Lung (tissue), 16 donors: ENCODE measurements around the gene JOSD2. TPM values are rescaled to one million over a fixed set of nuclear protein-coding genes. Genes with fewer than 3 reads are reported as not detected.

Source experiments
- ATAC-seq: fragments of 200-7000 bp; cut with Tn5 transposase; one replicate; pipeline ENCODE4 v1.9.1; 2020; ENCODE audit warnings: moderate number of reproducible peaks; ENCODE audit not compliant: insufficient read depth, low FRiP score
- DNase-seq, 3 donors: peaks; one replicate each; pipeline ENCODE4 v3.0.0-alpha.2; 2013 to 2017
- H3K27ac ChIP-seq, 2 donors: one replicate each; pipeline ENCODE4 v1.5.1; 2013; ENCODE audit warnings: mild to moderate bottlenecking in 2 of 2, moderate library complexity in 2 of 2, control low read depth in 1 of 2, inconsistent platforms in 1 of 2, low read depth in 1 of 2, low read length in 1 of 2
- H3K27me3 ChIP-seq, 3 donors: one replicate each; pipeline ENCODE4 v1.5.1; 2013; ENCODE audit warnings: low read length in 2 of 3; ENCODE audit not compliant: control insufficient read depth in 3 of 3, insufficient read depth in 3 of 3
- H3K36me3 ChIP-seq, 4 donors: one replicate each; pipeline ENCODE4 v1.5.1; 2013; ENCODE audit warnings: low read length in 4 of 4, mild to moderate bottlenecking in 1 of 4, moderate library complexity in 1 of 4; ENCODE audit not compliant: control insufficient read depth in 4 of 4, insufficient read depth in 4 of 4
- H3K4me1 ChIP-seq, 5 donors: one replicate each; pipeline ENCODE4 v1.5.1; 2013; ENCODE audit warnings: low read length in 5 of 5, mild to moderate bottlenecking in 2 of 5, moderate library complexity in 1 of 5; ENCODE audit not compliant: control insufficient read depth in 5 of 5, insufficient read depth in 5 of 5
- H3K4me3 ChIP-seq: one replicate; pipeline ENCODE4 v1.5.1; 2013; ENCODE audit warnings: mild to moderate bottlenecking, control low read depth, moderate library complexity
- H3K9ac ChIP-seq, 2 donors: one replicate each; pipeline ENCODE4 v1.5.1; 2013; ENCODE audit warnings: low read length in 2 of 2, control low read depth in 1 of 2; ENCODE audit not compliant: insufficient read depth in 1 of 2
- H3K9me3 ChIP-seq, 4 donors: one replicate each; pipeline ENCODE4 v1.5.1; 2013; ENCODE audit warnings: low read length in 3 of 4, mild to moderate bottlenecking in 1 of 4, moderate library complexity in 1 of 4; ENCODE audit not compliant: control insufficient read depth in 4 of 4, insufficient read depth in 3 of 4
- WGBS, 2 donors: extraction: QIAGEN DNeasy Blood & Tissue Kit; methylation state at CpG; one replicate each; pipeline ENCODE4 v1.1.7; 2013; 5-methylcytosine and 5-hydroxymethylcytosine counted together
- long read RNA-seq, 5 donors: transcript quantifications; one replicate each; lab custom pipeline, GENCODE V29; 2026
- polyA plus RNA-seq, 2 donors: library from polyadenylated mRNA; stranded (reverse); fragments of 200-250 nt; gene quantifications; one replicate each; pipeline ENCODE4 v1.2.1, GENCODE V29; 2013
- total RNA-seq, 2 donors: library from RNA; depleted of rRNA in 1 of 2; stranded (reverse); fragments of >200 nt in 1 of 2; gene quantifications; one replicate each; pipeline ENCODE4 v1.2.1, GENCODE V29; 2014 to 2021
- TF ChIP-seq, protein P1 (sequence below): IDR thresholded peaks from 2 replicates; pipeline ENCODE4 v1.5.1; 2012; ENCODE audit warnings: mild to moderate bottlenecking; ENCODE audit errors: control extremely low read depth, extremely low read depth
- donor health status: control.
- donor health status: control.
- donor health status: Bipolar disorder and iron deficiency.
- donor health status: healthy.
- donor health status: DM: yes; HTN: yes; CAD: no.

The JOSD2 gene, protein sequence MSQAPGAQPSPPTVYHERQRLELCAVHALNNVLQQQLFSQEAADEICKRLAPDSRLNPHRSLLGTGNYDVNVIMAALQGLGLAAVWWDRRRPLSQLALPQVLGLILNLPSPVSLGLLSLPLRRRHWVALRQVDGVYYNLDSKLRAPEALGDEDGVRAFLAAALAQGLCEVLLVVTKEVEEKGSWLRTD
- 10 to 100 TPM in 1 of 2 donors, 1 to 10 TPM in 1; 9.8 to 66.9 TPM for total RNA-seq
- 10 to 100 TPM; 60.2 to 76.8 TPM for polyA plus RNA-seq
- long read RNA-seq, donor 1, transcript JOSD2-204 (5 exons, 996 nt), result major isoform, 11 of 18 reads
- long read RNA-seq, donor 1, transcript JOSD2-205 (5 exons, 802 nt), result minor isoform, 6 of 18 reads
- long read RNA-seq, donor 1, partial matches to known transcripts, result 0 of 18 reads
- long read RNA-seq, donor 1, other reads (novel, unspliced or antisense), result 0 of 18 reads
- long read RNA-seq, donor 2, transcript JOSD2-204 (5 exons, 996 nt), result major isoform, 11 of 14 reads
- long read RNA-seq, donor 2, partial matches to known transcripts, result 0 of 14 reads
- long read RNA-seq, donor 2, other reads (novel, unspliced or antisense), result 0 of 14 reads
- long read RNA-seq, donor 3, partial matches to known transcripts, result 0 of 8 reads
- long read RNA-seq, donor 3, other reads (novel, unspliced or antisense), result 0 of 8 reads
- long read RNA-seq, donor 4, partial matches to known transcripts, result 0 of 6 reads
- long read RNA-seq, donor 4, other reads (novel, unspliced or antisense), result 0 of 6 reads
- long read RNA-seq, donor 5, transcript JOSD2-204 (5 exons, 996 nt), result major isoform, 13 of 22 reads
- long read RNA-seq, donor 5, transcript JOSD2-205 (5 exons, 802 nt), result minor isoform, 5 of 22 reads
- long read RNA-seq, donor 5, partial matches to known transcripts, result 0 of 22 reads
- long read RNA-seq, donor 5, other reads (novel, unspliced or antisense), result 0 of 22 reads

DNA sequence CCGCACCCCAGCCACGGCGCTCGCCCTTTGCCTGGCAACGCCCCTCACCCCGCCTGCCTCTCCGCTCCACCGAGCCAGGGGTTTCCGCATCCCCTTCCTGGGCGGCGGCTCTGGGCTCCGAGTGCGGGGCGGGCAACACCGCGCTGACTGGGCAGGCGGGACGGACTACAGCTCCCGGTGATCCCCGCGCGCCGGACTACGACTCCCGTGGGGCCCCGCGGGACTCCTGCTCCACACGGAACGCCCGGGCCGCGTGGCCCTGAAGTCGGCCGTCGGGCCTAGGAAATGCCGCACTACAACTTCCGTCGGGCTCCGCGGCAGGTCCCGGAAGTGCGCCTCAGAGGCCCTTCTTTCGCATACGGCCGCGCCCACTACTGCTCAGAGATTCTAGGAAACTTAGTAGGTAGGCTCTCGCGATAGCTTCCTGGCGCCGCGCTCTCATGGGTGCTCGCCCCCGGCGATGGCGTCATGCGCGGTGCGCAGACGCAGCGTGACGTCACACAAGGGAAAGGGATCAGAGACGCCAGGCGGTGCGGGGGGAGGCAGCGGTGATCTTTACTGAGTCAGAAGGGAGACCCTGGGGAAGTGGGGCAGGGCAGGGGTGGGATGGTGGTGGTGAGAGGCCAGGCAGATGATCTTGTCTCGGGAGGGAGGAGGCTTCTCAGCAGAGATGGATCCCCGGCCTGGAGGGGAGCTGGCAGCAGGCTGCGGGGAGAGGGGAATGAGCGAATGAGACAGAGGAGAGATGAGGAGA is at the start of gene JOSD2:
TSS of gene JOSD2 (minus strand) at position 123 of the 754 bp plus-strand sequence. CDS start 760 bp downstream, outside the sequence.
- Histone ChIP-seq H3K27ac (peak within 1 kb of the TSS; percentile 66 to 71), H3K4me3 (peak within 1 kb of the TSS; percentile 71), H3K36me3 (peaks cover 0 to 2% (median 0%) of the 10 kb centered on the region in 4 donors), H3K27me3 (no peaks in the 10 kb centered on the region), H3K9ac (peak within 1 kb of the TSS; percentile 78 to 85), H3K4me1 (peaks cover 0 to 10% (median 0%) of the 10 kb centered on the region in 5 donors), H3K9me3 (peaks cover 0 to 2% (median 0%) of the 10 kb centered on the region in 4 donors)
- WGBS, 2 donors, result 2% methylated on average over 65 to 69 of the region's 69 CpGs
- ATAC-seq (peak; percentile 97), DNase-seq (peak; percentile 99 to 100 (median 100))
- TF ChIP-seq, protein P1, sequence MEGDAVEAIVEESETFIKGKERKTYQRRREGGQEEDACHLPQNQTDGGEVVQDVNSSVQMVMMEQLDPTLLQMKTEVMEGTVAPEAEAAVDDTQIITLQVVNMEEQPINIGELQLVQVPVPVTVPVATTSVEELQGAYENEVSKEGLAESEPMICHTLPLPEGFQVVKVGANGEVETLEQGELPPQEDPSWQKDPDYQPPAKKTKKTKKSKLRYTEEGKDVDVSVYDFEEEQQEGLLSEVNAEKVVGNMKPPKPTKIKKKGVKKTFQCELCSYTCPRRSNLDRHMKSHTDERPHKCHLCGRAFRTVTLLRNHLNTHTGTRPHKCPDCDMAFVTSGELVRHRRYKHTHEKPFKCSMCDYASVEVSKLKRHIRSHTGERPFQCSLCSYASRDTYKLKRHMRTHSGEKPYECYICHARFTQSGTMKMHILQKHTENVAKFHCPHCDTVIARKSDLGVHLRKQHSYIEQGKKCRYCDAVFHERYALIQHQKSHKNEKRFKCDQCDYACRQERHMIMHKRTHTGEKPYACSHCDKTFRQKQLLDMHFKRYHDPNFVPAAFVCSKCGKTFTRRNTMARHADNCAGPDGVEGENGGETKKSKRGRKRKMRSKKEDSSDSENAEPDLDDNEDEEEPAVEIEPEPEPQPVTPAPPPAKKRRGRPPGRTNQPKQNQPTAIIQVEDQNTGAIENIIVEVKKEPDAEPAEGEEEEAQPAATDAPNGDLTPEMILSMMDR, result peak; percentile 7

DNA sequence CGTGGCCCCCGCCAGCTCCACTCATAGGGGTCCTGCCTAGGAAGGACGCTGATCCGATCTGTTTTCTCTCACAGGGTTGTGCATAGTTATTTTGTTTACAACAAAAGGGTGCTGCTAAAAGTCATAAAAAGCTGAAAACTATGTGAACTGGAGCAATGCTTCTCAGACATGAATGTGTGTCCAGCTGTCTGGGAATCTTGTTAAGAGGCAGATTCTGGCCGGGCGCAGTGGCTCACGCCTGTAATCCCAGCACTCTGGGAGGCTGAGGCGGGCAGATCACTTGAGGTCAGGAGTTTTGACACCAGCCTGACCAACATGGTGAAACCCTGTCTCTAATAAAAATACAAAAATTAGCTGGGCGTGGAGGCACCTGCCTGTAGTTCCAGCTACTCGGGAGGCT is 48.6 kb upstream of the JOSD2 start:
- Histone ChIP-seq H3K9me3 (peaks cover 0 to 2% (median 0%) of the 10 kb centered on the region in 4 donors), H3K36me3 (no peaks in the 10 kb centered on the region), H3K4me3 (no peak overlapping the region), H3K27ac (no peak overlapping the region), H3K27me3 (peaks cover 3 to 16% (median 4%) of the 10 kb centered on the region in 3 donors), H3K9ac (no peak overlapping the region), H3K4me1 (peaks cover 0 to 7% (median 0%) of the 10 kb centered on the region in 5 donors)
- TF ChIP-seq, protein P1, result no peak
- 63 to 76% methylated on average over 10 of the region's 10 CpGs for WGBS, 2 donors
- no peak for ATAC-seq
- no peak for DNase-seq

DNA sequence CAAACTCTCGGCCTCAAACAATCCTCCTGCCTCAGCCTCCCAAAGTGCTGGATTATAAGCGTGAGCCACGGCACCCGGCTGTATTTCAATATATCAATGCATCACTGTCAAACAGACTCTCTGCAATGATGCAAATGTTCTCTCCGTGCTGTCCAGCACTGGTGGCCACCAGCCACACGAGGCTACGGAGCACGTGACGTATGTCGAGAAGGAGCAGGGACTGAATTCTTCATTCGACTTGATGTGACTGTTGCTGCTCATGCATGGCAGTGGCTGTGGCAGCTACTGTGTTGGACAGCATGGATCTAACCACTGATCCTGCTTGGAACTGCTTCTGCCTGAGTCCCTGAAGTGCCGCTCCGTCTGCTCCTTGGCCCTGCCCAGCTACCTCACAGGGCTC is 47.5 kb upstream of the JOSD2 start:
- no peaks in the 10 kb centered on the region for H3K9me3 ChIP-seq

More for the DNA sequence above, 47.5 kb upstream of the JOSD2 start:
- H3K9ac ChIP-seq, result no peak overlapping the region
- H3K27me3 ChIP-seq, result peaks cover 3 to 6% (median 4%) of the 10 kb centered on the region in 3 donors
- H3K4me3 ChIP-seq, result no peak overlapping the region
- 88 to 89% methylated on average over 13 of the region's 13 CpGs for WGBS, 2 donors
- H3K4me1 ChIP-seq, result peaks cover 0 to 7% (median 0%) of the 10 kb centered on the region in 5 donors
- TF ChIP-seq, protein P1, result no peak
- ATAC-seq (no peak), DNase-seq (no peak)
- H3K36me3 ChIP-seq, result no peaks in the 10 kb centered on the region
- H3K27ac ChIP-seq, result no peak overlapping the region
